HepG2 (cell line): ENCODE measurements around the gene SLC22A31. TPM values are rescaled to one million over a fixed set of nuclear protein-coding genes. Genes with fewer than 3 reads are reported as not detected.

ENCODE experiments used
- AFF4 ChIP-seq: sonication (generic); formaldehyde crosslinking; IDR thresholded peaks from 2 replicates; pipeline ENCODE4 v1.4.0; 2020; ENCODE audit warnings: missing genetic modification reagents
- AGO2 ChIP-seq: fragments of 200-400 bp; formaldehyde crosslinking; optimal IDR thresholded peaks from 2 replicates; pipeline ENCODE3; 2017; ENCODE audit warnings: mild to moderate bottlenecking, low read depth, low read length, moderate library complexity
- ERF ChIP-seq: IDR thresholded peaks from 2 replicates; pipeline ENCODE4 v1.6.1; 2018; ENCODE audit warnings: missing biosample characterization, missing genetic modification reagents
- NCOR1 ChIP-seq: fragments of 200-600 bp; sonication (generic); IDR thresholded peaks from 2 replicates; pipeline ENCODE4 v1.7.0; 2017; ENCODE audit warnings: antibody characterized with exemption, low read length, borderline replicate concordance
- RXRA ChIP-seq: sonication (generic); formaldehyde crosslinking; IDR thresholded peaks from 2 replicates; pipeline ENCODE4 v1.5.1; 2020; ENCODE audit warnings: missing genetic modification reagents
- SP5 ChIP-seq: IDR thresholded peaks from 2 replicates; pipeline ENCODE4 v1.6.1; 2016; ENCODE audit warnings: low read depth, borderline replicate concordance
- UBTF ChIP-seq: sonication (generic); formaldehyde crosslinking; IDR thresholded peaks from 2 replicates; pipeline ENCODE4 v1.4.0; 2020; ENCODE audit warnings: mild to moderate bottlenecking, missing genetic modification reagents
- YY1 ChIP-seq: IDR thresholded peaks from 2 replicates; pipeline ENCODE4 v1.6.1; 2011; ENCODE audit warnings: low read length, low read depth, moderate library complexity, mild to moderate bottlenecking; ENCODE audit not compliant: insufficient read depth, insufficient replicate concordance
- ZBTB44 ChIP-seq: sonication (generic); formaldehyde crosslinking; IDR thresholded peaks from 2 replicates; pipeline ENCODE4 v1.4.0; 2020; ENCODE audit warnings: missing genetic modification reagents
- ZNF280B ChIP-seq: sonication (generic); formaldehyde crosslinking; IDR thresholded peaks from 2 replicates; pipeline ENCODE4 v1.5.0; 2020; ENCODE audit warnings: missing genetic modification reagents, mild to moderate bottlenecking, borderline replicate concordance
- ZNF350 ChIP-seq: sonication (generic); formaldehyde crosslinking; IDR thresholded peaks from 2 replicates; pipeline ENCODE4 v1.4.0; 2020; ENCODE audit warnings: mild to moderate bottlenecking, low read depth, missing genetic modification reagents, borderline replicate concordance
- ZNF430 ChIP-seq: sonication (generic); formaldehyde crosslinking; IDR thresholded peaks from 2 replicates; pipeline ENCODE4 v1.9.0; 2021; ENCODE audit warnings: mild to moderate bottlenecking, missing genetic modification reagents
- ZNF746 ChIP-seq: sonication (generic); formaldehyde crosslinking; IDR thresholded peaks from 2 replicates; pipeline ENCODE4 v1.8.0; 2022; ENCODE audit warnings: mild to moderate bottlenecking, missing genetic modification reagents
- ZNF776 ChIP-seq: sonication (generic); formaldehyde crosslinking; IDR thresholded peaks from 2 replicates; pipeline ENCODE4 v1.4.0; 2020; ENCODE audit warnings: mild to moderate bottlenecking, missing genetic modification reagents
- polyA plus RNA-seq, 8 experiments: library from polyadenylated mRNA; depleted of rRNA in 3 of 8; stranded (reverse) in 7 of 8; unstranded in 1 of 8; fragments of >200 nt; fragmentation: Illumina TruSeq in 4 of 8; extraction: Trizol in 4 of 8; gene quantifications; 2 replicates each; pipeline versions ENCODE4 v1.2.1 to v1.2.3, GENCODE V29; 2011 to 2016; ENCODE audit warnings: low read depth in 4 of 8, missing spikeins in 1 of 8, mixed read lengths in 1 of 8; ENCODE audit not compliant: insufficient read depth in 1 of 8
- total RNA-seq, 5 experiments: library from RNA; depleted of rRNA; stranded (reverse); fragments of >200 nt; fragmentation: Illumina TruSeq; extraction: Trizol; gene quantifications; 2 replicates each; pipeline ENCODE4 v1.2.3, GENCODE V29; 2016; ENCODE audit warnings: low read depth in 1 of 5

SLC22A31 gene
- total and polyA plus RNA-seq, 2 of the 13 experiments (the other 11 are each of a cell fraction or from before 2014, with no cell fraction given): 67.3 to 83.3 TPM

GRCh38 chr16:89192186-89192955, 8.0 kb downstream of the SLC22A31 start (continued):
- TF ChIP-seq ERF (peak; percentile 74; the same call in 1 of the 2 replicates), ZNF430 (CRISPR knock-in tag) (peak; percentile 78), RXRA (CRISPR knock-in tag) (peak; percentile 70; the same call in 1 of the 2 replicates), ZNF776 (CRISPR knock-in tag) (peak; percentile 91), ZBTB44 (CRISPR knock-in tag) (peak; percentile 77; the same call in 1 of the 2 replicates), YY1 (peak; percentile 53), AGO2 (peak; percentile 83), ZNF280B (0 out of 2 replicates have a peak, but pooled peaks have one; percentile 84), ZNF746 (CRISPR knock-in tag) (peak; percentile 74; the same call in 1 of the 2 replicates), UBTF (CRISPR knock-in tag) (peak; percentile 94), ZNF350 (0 out of 2 replicates have a peak, but pooled peaks have one; percentile 22), SP5 (CRISPR knock-in tag) (peak; percentile 92), AFF4 (CRISPR knock-in tag) (0 out of 2 replicates have a peak, but pooled peaks have one; percentile 76), NCOR1 (peak; percentile 24; the same call in 1 of the 2 replicates)
